ENCODE data around the gene INSR.
A peak's percentile ranks its signal among the peaks of the same experiment; 100 is the strongest.
"Not testable (repeated sequence)": the region's sequence is repeated elsewhere in the genome, so short reads cannot be mapped to it uniquely, and the experiment has no call there.

Gene INSR

DNA sequence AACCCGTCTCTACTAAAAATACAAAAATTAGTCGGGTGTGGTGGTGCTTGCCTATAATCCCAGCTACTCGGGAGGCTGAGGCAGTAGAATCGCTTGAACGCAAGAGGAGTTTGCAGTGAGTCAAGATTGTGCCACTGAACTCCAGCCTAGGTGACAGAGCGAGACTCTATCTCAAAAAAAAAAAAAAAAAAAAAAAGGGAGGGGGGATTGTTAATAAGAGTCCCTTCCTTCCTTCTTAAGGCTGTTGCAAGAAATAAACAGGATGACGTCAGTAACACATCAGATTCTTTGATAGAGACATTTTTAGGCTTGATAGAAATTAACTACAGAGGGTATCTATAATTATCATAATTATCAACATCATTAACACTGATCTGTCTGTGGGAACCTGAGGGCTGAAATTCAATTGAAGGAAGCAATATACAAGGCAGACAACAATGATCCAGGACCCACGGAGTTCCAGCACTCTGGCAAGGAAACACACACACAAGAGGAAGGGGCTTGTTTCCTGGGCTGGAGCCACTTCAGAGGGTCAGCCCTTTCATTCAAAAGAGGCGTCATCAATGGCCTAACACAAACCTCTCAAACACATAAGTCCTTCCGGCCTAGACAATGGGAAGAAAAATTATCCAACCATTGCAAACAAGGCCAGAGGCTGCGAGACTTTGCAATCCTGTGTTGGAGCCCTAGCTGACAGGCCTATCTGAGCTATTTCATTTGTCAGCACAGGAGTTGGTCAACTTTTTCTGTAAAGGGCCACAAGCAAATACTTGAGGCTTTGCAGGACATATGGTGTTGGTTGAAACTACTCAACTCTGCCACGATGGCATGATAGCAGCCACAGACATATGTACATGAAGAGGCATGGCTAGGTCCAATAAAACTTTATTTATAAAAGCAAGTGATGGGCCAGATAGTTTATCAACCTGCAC lies 105.2 kb downstream of the INSR start:
- no peak for DNase-seq

DNA sequence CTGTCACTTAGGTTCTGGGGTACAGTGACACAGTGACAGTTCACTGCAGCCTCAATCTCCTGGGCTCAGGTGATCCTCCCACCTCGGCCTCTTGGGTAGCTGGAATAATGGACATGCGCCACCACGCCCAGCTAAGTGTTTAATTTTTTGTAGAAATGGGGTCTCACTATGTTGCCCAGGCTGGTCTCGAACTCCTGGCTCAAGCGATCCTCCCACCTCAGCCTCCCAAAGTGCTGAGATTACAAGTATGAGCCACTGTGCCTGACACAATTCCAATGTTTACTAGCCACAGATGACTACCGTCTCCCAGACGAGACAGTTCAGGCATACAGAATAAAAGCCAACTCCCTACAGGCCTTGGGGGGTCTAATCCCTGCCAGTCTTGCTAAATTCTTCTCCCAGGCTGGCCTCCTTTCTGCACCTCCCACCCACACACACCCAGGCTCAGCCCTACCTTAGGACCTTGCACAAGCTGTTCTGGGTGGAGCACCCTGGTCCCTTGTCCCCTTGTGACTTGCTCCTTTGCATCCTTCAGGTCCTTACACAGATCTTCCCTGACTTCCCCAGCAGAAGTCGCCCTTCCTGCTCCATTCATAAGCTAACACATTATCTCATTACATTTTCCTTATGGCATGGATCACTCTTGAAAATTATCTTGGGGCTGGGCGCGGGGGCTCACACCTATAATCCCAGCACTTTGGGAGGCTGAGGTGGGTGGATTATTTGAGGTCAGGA lies 106.4 kb downstream of the INSR start:
- no peak for DNase-seq

DNA sequence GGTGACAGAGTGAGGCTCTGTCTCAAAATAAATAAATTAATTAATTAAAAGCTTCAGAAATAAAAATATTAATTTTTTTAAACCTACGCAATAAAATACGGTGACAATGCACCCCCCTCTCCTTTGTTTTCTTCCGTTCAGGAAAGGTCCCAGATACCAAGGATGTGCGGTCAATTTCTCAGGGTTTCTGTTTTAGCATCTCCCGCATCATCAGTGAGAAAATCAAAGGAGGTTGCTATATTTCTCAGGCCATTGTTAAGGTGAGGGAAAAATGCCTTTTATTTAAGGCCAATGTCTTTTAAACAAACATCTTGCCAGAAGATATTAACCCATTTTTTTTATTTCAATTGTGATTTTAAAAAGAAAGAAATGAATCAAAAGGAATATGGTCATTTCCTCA lies 111.7 kb downstream of the INSR start:
- no peak for DNase-seq

DNA sequence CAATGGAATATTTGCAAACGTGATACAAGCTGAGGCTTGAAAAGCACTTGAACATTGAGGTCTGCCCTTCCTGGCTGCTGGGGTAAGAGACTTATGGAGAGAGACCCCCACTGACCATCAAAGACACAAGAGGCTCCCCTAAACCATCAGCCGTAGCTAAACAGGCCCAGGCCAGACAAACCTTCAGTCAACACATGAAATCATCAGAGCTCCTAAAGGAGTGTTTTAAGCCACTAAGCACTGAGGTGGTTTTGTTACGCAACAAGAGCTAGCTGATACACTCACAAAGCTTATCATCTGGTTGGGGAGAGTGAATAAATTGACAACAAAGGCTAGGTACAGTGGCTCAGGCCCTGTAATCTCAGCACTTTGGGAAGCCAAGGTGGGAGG lies 114.3 kb downstream of the INSR start:
- DNase-seq = no peak

DNA sequence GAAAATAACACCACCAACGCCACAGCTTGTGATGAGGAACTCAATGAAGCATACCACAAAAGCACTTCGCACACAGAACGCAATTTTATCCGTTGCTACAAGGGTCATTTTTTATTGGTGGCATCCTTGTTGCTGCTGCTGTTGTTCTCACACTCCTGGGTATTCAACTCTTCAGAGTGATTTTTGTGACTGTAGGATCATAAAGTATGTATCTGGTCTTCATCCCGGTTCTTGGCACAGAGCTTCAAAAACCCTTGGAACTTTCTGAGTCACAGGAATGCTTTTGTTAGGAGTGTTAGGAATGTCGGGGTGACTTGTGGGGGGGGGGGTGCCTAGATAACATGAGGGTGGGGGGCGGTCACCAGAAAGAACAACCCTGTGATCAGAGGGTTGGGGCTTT lies 116.3 kb downstream of the INSR start:
- no peak for DNase-seq

DNA sequence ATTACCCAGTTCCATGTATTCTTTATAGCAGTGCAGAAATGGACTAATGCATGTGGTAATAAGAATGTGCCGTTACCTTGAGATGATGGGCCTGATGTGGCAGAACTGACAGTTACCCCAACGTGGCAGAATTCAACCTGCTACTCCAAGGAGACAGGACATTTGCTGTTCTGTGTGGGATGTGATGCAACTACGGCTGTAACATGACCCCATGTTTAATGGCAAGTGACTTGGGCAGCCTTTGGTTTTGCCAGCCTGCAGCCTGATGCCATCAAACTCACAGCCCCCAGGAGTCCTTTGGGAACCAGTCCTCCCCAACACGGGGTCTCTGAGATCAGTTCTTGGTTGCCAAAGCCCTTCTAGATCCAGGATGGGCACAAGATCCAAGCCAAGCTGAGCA lies 117.4 kb downstream of the INSR start:
- DNase-seq = no peak

DNA sequence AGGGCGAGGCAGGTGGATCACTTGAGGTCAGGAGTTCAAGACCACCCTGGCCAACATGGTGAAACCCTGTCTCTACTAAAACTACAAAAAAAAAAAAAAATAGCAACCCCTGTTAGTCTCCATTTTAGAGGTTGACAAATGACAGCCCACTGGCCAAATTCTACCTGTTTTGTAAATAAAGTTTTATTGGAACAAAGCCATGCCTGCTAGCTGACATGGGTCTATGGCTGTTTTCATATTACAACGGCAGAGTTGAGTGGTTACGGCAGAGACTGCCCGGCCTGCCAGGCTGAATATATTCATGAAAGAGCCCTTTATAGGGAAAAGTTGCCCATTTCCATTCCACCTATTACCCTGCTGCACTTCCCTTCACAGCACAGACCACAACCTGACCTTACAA lies 121.4 kb downstream of the INSR start:
- no peak for DNase-seq

DNA sequence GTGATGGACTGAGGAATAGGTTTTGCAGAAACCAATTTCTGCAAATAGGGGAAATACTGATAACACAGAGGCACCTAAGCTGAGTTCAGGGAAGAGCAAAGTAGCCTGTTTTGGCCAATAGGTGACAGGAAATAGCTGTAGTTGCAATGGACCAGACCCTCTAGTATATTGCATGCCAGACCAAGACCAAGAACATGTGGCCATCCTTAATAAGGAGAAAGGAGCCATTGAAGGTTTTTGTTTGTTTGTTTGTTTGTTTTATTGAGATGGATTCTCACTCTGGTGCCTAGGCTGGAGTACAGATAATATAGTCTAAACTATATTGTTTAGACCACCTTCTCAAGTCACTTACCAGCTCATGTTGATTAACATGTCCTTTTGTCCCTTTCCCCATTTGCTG lies 123.2 kb downstream of the INSR start:
- DNase-seq = no peak

DNA sequence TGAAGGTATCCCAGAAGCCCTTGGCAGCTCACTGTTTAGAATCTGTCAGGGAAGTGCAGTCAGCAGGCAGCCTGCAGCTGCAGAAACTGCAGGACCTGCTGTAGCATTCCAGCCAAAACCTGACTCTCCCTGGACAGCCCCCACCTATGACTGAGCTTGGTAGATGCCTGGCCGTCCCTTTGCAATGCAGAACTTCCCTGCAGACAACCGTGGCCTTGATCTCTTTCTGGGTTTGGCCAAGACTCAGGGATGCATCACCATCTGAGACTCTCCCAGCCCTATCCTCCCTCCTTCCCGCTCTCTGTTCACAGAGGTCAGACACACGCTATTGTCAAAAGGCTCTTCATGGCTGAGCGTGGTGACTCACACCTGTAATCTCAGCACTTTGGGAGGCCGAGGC lies 125.3 kb downstream of the INSR start:
- no peak for DNase-seq

DNA sequence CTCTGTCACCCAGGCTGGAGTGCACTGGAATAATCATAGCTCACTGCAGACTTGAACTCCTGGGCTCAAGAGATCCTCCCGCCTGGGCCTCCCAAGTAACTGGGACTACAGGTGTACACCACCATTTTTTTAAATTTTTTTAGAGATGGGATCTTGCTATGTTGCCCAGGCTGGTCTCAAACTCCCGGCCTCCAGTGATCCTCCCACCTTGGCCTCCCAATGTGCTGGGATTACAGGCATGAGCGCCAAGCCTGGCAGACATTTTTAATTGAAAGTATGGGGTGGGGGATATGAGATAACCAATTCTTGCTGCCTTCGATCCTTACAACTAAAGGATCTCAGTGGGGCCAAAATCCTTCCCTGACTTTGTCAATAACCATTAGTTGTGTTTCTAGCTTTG lies 132.9 kb downstream of the INSR start:
- no peak for DNase-seq

DNA sequence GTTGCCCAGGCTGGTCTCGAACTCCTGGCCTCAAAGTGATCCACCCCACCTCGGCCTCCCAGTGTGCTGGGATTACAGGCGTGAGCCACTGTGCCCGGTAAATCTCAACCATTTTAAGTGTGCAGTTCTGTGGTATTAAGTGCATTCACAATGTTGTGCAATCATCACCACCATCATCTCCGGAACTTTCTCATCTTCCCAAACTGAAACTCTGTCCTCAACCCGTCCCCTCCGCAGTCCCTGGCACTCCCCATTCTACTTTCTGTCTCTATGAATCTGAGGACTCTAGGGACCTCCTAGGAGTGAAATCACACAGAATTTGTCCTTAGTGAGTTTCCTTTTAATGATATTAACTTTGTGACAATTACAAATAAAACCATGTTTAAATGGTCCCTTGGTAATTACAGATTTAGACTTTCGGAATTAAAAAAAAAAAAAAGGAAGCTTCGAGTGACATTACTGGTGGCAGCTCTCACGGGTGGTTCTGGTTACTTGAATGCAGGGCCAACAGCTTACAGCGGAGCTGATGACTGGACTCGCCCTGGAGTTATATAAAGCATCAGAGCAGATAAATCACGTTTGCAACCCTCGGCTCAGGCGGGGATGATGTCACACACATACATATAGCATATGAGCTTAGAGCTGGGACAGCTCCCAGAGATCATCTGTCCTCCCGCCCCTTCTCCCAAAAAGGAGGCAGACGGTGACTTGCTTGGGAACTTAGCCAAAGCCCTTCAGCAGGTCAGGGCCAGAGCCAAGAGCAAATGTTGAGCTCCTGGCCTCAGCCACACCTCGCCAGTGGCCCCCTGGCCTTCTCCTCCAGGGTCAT lies 134.9 kb downstream of the INSR start:
- peak; percentile 60 for DNase-seq

DNA sequence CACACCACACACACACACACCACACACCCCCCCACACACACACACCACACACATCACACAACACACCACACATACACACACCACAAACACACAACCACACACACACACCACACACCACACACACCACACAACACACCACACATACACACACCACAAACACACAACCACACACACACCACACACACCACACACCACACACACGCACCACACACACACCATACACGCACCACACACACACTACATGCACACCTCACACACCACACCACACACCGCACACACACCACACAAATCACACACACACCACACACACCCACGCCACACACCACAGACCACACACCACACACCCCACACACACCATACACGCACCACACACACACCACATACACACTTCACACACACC lies 141.2 kb downstream of the INSR start:
- no peak for DNase-seq

DNA sequence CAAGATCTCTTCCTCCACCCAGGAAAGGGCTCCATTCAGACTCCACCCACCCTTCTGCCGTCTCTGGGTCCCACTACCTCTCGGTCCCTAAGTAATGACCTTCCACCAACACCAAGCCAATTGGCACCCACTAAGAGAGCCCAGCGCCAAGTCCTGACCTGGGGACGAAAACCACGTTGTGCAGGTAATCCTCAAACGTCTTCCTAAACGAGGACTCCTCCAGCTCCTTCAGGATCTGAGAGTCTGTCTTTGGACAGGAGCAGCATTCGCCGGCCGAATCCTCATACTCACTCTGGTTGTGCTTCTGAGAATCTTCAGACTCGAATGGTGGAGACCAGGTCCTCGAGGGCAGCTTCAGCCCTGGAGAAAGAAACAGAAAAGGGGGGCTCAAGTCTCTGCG lies 141.6 kb downstream of the INSR start:
- no peak for DNase-seq

DNA sequence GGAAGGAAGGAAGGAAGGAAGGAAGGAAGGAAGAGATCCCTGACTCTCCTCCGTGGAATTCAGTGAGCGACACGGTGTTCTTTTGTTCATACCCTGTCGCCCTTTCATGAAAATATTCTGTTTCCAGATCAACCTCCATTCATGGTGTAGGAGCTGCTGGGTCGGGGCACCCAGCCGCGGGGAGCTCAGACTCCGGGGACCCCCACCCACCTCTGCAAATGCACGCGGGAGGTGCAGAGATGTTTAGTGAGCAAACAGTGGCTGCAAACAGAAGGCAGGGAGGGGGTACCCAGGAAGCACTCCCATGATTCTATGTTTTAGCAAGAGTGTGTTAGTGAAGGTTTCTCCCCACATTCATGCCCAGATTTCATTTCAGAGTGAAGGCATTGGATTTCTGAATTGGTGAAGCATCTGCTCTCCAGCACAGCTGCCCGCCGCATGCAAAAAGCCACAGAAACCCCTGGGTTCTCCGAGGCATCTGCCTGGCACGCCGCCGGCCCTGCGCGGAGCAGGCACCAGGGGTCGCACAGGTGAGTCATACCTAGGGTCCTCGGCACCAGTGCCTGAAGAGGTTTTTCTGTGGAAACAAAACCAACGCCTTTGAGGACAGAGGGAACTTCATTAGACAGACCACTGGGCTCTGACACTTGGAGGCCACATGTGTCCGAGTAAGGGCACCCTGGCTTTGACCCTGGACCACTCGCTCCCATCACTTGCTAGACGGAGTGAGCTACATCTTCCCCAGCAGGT lies 144.1 kb downstream of the INSR start:
- DNase-seq = no peak

DNA sequence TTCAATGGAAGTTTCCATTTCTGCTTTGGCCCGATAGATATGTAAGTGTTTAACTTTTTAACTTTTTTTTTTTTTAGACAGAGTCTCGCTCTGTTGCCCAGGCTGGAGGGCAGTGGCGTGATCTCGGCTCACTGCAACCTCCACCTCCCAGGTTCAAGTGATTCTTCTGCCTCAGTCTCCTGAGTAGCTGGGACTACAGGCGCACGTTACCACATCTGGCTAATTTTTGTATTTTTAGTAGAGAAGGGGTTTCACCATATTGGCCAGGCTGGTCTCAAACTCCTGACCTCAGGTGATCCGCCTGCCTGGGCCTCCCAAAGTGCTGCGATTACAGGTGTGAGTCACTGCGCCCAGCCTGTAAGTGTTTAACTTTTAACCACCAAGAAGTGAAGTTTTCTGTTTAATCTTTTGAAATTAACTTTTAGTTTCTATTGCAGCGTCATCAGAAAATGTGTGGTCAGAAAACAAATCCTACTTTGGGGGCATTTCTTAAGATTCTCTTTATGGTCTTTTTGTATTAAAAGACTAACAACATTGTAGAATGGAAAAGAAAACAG lies 147.0 kb downstream of the INSR start:
- DNase-seq = not testable (repeated sequence)

DNA sequence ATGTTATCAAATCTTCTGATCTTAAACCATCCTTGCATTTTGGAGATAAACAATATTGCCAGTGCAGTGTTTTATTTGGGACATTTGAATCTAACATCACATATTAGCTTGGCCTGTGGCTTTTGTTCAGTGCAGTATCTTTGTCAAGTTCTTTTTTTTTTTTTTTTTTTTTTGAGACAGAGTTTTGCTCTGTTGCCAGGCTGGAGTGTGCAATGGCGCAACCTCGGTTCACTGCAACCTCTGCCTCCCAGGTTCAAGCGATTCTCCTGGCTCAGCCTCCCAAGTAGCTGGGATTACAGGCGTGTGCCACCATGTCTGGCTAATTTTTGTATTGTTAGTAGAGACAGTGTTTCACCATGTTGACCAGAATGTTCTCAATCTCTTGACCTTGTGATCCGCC lies 148.1 kb downstream of the INSR start:
- DNase-seq = not testable (repeated sequence)

DNA sequence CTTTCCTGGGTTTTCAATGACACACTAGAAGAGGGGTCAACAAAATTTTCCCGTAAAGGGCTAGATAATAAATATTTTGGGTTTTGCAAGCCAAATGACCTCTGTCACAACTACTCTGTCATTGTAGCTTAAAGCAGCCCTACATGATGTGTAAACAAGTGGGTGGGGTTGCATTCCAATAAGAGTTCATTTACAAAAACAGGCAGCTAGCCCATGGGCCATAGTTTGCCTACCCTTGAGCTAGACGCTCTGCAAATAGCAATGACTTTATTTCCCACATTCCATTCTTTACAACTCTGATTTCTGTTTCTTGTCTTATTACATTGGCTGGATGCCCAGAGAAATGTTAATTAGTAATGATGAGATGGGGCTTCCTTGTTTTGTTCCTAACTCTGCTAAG lies 148.7 kb downstream of the INSR start:
- no peak for DNase-seq

DNA sequence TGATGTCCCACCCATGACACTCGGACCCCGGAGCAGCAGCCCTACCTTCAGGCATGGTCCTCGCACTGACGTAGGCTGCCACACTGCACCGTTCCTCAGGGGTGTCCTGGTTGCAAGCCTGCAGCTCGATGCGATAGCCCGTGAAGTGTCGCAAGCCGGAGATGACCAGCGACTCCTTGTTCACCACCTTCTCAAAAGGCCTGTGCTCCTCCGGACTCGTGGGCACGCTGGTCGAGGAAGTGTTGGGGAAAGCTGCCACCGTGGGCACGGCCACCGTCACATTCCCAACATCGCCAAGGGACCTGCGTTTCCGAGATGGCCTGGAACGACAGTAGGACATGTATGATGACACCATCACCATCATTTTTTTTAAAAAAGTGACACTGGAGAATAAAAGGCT lies 151.4 kb downstream of the INSR start:
- DNase-seq = no peak

DNA sequence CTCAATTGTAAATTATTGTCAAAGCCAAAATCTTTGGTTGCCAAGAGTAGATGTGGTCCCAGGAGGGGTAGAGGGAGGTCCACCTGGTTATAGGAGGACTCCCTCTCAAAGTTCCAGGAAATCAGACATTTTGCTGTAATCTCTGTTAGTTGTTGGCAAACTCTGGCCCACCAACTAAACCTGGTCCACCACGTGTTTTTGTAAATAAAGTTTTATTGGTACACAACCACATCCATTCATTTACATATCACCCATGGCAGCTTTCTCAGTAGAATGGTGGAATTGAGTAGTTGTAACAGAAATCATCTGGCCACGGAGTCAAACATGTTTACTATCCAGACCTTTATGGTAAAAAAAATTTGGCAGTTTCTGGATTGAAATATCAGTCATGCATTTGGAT lies 154.1 kb downstream of the INSR start:
- no peak for DNase-seq

DNA sequence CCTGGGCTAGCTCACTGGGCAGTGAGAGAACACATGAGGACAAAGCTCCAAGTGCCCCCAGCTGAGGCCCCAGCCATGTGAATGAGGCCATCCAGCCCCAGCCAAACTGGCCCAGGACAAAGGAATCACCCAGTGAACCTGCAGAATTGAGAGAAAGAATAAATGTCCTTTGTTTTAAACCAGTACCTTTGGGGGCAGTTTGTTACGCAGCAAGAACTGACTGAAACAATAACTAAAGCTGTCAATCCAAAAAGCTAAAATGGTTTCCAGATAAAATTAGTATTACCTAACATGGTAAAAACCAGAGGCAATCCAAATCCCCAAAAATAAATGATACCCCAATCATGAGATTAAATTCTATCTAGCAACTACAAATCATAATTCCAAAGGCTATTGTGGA lies 155.1 kb downstream of the INSR start:
- no peak for DNase-seq

DNA sequence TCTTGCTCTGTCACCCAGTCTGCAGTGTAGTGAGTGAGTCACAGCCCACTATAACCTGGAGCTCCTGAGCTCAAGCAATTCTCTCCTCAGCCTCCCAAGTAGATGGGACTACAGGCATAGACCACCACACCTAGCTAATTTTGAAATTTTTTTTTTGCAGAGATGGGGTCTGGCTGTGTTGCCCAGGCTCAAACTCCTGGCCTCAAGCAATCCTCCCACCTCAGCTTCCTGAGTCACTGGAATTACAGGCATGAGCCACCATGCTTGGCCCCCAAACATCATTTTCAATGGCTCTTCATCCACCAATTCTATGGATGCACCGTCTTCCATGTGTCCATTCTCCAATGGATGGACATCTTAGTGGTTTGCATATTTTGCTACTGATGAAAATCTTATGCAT lies 155.8 kb downstream of the INSR start:
- DNase-seq = no peak

DNA sequence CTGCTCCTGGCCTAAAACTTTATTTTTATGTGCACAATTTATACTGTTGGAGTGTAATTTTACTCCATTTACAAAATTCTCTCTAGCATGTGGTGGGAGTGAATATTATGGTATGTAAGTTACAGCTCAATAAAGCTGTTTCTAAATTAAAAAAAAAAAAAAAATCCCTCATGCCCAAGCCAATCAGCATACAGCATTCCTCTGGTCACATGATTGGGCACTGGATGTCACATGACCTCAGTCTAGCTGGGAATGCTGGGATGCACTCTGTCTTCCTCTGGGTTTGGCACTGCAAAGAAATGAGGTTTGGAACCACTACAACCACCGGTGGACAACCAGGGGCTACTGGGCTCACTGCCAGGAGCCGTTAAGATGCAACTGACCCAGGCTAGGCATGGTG lies 157.1 kb downstream of the INSR start:
- DNase-seq = no peak

Data from CD4-positive, alpha-beta T cell treated with Interferon gamma for 1 hour (primary cell).